ENCODE measurements around the gene MLLT3. TPM values are rescaled to one million over a fixed set of nuclear protein-coding genes. Genes with fewer than 3 reads are reported as not detected.

Gene MLLT3
- total RNA-seq, 1 donor: 17.4 TPM

- Histone ChIP-seq H3K79me2 (ENCODE audit: insufficient read depth, low read length) (no peaks in the 10 kb centered on the region), H3K9me3 (ENCODE audit: low read depth, low read length) (no peaks in the 10 kb centered on the region), H3K4me1 (ENCODE audit: insufficient read depth, low read length) (peaks cover 4% of the 10 kb centered on the region), H3K27ac (ENCODE audit: low read depth, low read length) (no peak overlapping the region), H3K4me2 (ENCODE audit: insufficient read depth, low read length) (no peak overlapping the region), H2AFZ (ENCODE audit: low read length) (no peak overlapping the region), H3K36me3 (ENCODE audit: insufficient read depth, low read length) (no peaks in the 10 kb centered on the region), H3K27me3 (ENCODE audit: insufficient read depth, low read length) (peaks cover under 1% of the 10 kb centered on the region), H3K4me3 (ENCODE audit: insufficient read depth, low read length) (no peak overlapping the region), H4K20me1 (ENCODE audit: insufficient read depth, low read length) (no peaks in the 10 kb centered on the region)
- TF ChIP-seq CTCF (IDR thresholded peaks at IDR 0.05; ENCODE audit: extremely low read depth, low read depth, low read length): no peak
- no peak for DNase-seq (ENCODE audit: insufficient read length, low spot score, missing footprints)
These were observed 14.7 kb upstream of the MLLT3 start for GRCh38 chr9:20636888-20637440.

DNA sequence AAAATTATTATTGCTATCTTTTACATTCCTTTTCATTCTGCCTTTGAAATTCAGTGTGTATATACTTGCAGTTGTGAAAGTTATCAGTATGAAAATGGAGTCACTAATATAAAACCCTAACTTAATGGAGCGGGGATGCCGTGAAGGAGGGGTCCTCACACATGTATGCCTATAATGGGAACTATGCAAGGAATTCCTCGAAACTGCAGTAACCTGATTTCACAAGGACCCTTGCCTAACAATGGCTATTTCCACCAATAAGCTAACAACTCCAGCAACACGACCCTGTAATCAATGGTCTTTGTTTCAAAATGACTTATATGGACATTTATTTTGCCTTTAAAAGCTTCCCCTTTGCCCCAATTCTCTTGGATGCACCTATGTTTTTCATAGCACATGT lies 12.6 kb upstream of the MLLT3 start:
- Histone ChIP-seq H2AFZ (ENCODE audit: low read length) (no peak overlapping the region), H3K27me3 (ENCODE audit: insufficient read depth, low read length) (peaks cover 2% of the 10 kb centered on the region), H3K4me3 (ENCODE audit: insufficient read depth, low read length) (no peak overlapping the region), H3K4me2 (ENCODE audit: insufficient read depth, low read length) (no peak overlapping the region), H3K36me3 (ENCODE audit: insufficient read depth, low read length) (no peaks in the 10 kb centered on the region), H3K4me1 (ENCODE audit: insufficient read depth, low read length) (no peaks in the 10 kb centered on the region), H3K79me2 (ENCODE audit: insufficient read depth, low read length) (no peaks in the 10 kb centered on the region), H3K9me3 (ENCODE audit: low read depth, low read length) (no peaks in the 10 kb centered on the region), H4K20me1 (ENCODE audit: insufficient read depth, low read length) (no peaks in the 10 kb centered on the region), H3K27ac (ENCODE audit: low read depth, low read length) (no peak overlapping the region)
- TF ChIP-seq CTCF (IDR thresholded peaks at IDR 0.05; ENCODE audit: extremely low read depth, low read depth, low read length): no peak
- no peak for DNase-seq (ENCODE audit: insufficient read length, low spot score, missing footprints)

- H3K4me1 ChIP-seq (ENCODE audit: insufficient read depth, low read length): no peaks in the 10 kb centered on the region
- H3K9me3 ChIP-seq (ENCODE audit: low read depth, low read length): no peaks in the 10 kb centered on the region
These were observed 10.4 kb upstream of the MLLT3 start for GRCh38 chr9:20632705-20633104.

More at GRCh38 chr9:20632705-20633104, 10.4 kb upstream of the MLLT3 start:
- Histone ChIP-seq H2AFZ (ENCODE audit: low read length) (no peak overlapping the region), H3K27me3 (ENCODE audit: insufficient read depth, low read length) (peaks cover 2% of the 10 kb centered on the region), H3K36me3 (ENCODE audit: insufficient read depth, low read length) (no peaks in the 10 kb centered on the region), H3K27ac (ENCODE audit: low read depth, low read length) (no peak overlapping the region), H3K79me2 (ENCODE audit: insufficient read depth, low read length) (no peaks in the 10 kb centered on the region), H4K20me1 (ENCODE audit: insufficient read depth, low read length) (no peaks in the 10 kb centered on the region), H3K4me2 (ENCODE audit: insufficient read depth, low read length) (no peak overlapping the region), H3K4me3 (ENCODE audit: insufficient read depth, low read length) (no peak overlapping the region)
- no peak for TF ChIP-seq CTCF (IDR thresholded peaks at IDR 0.05; ENCODE audit: extremely low read depth, low read depth, low read length)
- no peak for DNase-seq (ENCODE audit: insufficient read length, low spot score, missing footprints)

Data from osteoblast (primary cell).